GM12891 (cell line): ENCODE data around the gene SIL1.

Source experiments
- POLR2A ChIP-seq: IDR thresholded peaks from 2 replicates; pipeline ENCODE4 v1.6.1; 2011; ENCODE audit warnings: low read depth, low read length, control low read depth
- POLR2AphosphoS5 ChIP-seq: IDR thresholded peaks from 2 replicates; pipeline ENCODE4 v1.6.1; 2011; ENCODE audit warnings: low read depth, low read length, control low read depth
- SPI1 ChIP-seq: IDR thresholded peaks from 2 replicates; pipeline ENCODE4 v1.6.1; 2011; ENCODE audit warnings: low read depth, low read length, control low read depth
- TAF1 ChIP-seq: IDR thresholded peaks from 2 replicates; pipeline ENCODE4 v1.6.1; 2011; ENCODE audit warnings: low read depth, low read length, control low read depth

DNA sequence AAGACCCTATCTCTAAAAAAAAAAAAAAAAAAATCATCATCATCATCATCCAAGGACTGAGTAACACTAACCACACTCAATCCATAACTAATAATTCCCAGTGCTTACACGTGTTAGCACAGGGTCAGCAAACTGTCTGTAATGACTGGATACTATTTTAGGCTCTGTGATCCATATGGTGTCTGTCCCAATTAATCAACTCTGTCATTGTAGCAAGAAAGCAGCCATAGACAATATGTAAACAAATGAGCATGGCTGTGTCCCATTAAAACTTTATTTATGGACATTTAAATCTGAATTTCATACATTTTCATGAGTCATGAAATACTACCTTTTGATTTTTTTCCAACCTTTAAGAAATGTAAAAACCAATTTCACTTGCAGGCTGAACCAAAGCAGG, 148.4 kb downstream of the SIL1 start:
- TF ChIP-seq POLR2AphosphoS5 (no peak), TAF1 (no peak), POLR2A (no peak), SPI1 (no peak)
